ENCODE results near the gene CDPF1.
"Not testable (repeated sequence)": the region's sequence is repeated elsewhere in the genome, so short reads cannot be mapped to it uniquely, and the experiment has no call there.

The CDPF1 gene

DNA sequence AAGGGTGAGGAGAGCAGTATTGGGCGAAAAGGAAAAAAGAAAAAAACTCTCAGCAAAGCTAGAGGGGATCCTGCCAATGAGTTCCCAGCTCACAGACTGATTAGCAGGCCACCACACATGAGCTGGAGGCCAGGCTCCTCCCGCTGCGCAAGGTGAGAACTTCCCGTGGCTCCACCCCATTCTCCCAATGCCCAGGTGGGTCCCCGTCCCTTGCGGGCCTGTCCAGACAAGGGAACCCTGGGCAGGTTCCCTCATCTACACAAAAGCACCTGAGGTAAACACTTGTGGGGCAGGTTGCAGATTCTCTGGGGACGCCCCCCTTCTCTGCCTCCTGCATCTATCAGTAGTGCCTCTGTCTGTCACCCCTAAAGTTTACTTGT is 46.5 kb downstream of the CDPF1 start:
- TF ChIP-seq, protein P1, sequence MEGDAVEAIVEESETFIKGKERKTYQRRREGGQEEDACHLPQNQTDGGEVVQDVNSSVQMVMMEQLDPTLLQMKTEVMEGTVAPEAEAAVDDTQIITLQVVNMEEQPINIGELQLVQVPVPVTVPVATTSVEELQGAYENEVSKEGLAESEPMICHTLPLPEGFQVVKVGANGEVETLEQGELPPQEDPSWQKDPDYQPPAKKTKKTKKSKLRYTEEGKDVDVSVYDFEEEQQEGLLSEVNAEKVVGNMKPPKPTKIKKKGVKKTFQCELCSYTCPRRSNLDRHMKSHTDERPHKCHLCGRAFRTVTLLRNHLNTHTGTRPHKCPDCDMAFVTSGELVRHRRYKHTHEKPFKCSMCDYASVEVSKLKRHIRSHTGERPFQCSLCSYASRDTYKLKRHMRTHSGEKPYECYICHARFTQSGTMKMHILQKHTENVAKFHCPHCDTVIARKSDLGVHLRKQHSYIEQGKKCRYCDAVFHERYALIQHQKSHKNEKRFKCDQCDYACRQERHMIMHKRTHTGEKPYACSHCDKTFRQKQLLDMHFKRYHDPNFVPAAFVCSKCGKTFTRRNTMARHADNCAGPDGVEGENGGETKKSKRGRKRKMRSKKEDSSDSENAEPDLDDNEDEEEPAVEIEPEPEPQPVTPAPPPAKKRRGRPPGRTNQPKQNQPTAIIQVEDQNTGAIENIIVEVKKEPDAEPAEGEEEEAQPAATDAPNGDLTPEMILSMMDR (IDR thresholded peaks at IDR 0.05; ENCODE audit: borderline replicate concordance, control extremely low read depth, extremely low read depth, insufficient read depth, missing control alignments) = no peak
- in situ Hi-C loops (cut with MboI; ENCODE audit: low sequenced_read_pairs, unreplicated experiment) = no loop called here
- no peak for DNase-seq (ENCODE audit: low spot score)

DNA sequence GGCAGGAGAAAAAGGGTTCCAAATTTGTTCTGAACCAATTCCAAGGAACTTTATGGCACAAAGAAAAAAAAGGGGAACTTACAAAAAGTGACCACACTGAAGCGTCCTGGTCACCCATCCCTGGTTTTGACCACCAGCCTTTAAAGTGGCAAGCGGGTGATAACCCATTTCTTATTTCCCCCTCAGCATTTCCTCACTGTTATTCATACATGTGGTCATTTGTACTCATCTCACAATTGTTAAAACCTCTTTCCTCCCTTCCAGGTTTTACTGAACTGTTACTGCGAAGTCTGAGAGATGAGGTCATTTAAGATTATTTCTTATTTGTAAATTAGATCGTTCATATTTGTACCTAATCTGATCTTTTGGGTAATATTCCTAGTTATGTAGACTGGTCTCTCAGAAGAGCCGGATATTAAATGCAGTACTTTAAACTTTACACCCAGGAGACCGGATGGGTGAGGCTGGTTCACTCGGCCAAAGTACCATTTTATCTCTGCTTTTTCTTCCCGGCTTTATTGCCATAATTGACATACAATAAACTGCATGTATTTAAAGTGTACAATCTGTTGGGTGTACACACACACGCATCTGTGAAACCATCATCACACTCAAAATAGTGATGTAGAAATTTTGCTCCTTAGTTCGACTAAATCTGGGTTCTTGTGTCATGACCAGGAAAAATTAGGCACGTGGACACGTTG is 47.0 kb downstream of the CDPF1 start:
- TF ChIP-seq, protein P1 (IDR thresholded peaks at IDR 0.05; ENCODE audit: borderline replicate concordance, control extremely low read depth, extremely low read depth, insufficient read depth, missing control alignments) = no peak
- in situ Hi-C loops (cut with MboI; ENCODE audit: low sequenced_read_pairs, unreplicated experiment) = no loop called here
- no peak for DNase-seq (ENCODE audit: low spot score)

DNA sequence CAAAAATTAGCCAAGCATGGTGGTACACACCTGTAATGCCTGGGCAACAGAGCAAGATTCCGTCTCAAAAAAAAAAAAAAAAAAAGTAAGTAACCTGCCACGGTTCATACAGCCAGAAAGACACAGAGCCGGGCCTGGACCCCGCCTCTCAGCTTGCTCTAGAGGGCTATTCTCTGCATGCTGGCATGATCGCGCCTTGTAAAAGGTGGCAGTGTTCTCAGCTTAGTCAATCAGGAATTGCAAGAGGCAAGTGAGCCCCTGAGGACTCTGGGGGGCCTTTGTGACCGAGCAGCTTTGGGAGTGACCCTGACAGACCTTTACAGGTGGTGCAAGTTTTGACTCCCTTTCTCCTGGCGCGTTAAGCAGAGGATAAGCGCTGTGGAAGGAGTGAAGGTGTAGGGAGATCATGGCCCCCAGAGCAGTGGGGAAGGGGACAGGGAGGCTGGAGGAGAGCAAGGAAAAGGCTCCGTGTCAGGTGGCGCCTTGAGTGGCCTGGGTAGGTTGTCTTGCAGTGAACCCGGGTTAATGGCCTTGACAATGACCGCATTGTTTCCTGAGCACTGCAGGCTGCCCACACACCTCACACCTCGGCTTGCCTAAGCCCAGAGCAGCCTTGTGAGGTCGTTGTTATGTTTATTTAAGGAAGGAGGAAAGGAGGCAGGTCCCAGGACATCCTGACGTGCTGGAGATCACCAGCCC is 48.9 kb downstream of the CDPF1 start:
- TF ChIP-seq, protein P1 (IDR thresholded peaks at IDR 0.05; ENCODE audit: borderline replicate concordance, control extremely low read depth, extremely low read depth, insufficient read depth, missing control alignments) = no peak
- in situ Hi-C loops (cut with MboI; ENCODE audit: low sequenced_read_pairs, unreplicated experiment) = no loop called here
- DNase-seq (ENCODE audit: low spot score) = no peak

DNA sequence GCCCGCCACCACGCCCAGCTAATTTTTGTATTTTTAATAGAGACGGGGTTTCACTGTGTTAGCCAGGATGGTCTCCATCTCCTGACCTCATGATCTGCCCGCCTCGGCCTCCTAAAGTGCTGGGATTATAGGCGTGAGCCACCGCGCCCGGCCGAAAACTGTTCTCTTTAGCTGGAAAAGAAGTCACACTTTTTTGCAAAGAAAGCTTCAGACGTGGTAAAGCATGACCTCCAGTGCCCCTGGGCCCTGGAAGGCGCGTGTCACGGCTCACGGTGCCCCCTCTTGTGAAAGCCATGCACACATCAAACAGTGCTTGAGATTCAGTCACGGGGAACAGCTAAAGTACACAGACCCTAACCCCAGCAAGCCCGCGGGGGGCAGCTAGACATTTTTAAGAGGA is 51.3 kb downstream of the CDPF1 start:
- in situ Hi-C loops (cut with MboI; ENCODE audit: low sequenced_read_pairs, unreplicated experiment); DNase-seq (ENCODE audit: low spot score): not testable (repeated sequence)

DNA sequence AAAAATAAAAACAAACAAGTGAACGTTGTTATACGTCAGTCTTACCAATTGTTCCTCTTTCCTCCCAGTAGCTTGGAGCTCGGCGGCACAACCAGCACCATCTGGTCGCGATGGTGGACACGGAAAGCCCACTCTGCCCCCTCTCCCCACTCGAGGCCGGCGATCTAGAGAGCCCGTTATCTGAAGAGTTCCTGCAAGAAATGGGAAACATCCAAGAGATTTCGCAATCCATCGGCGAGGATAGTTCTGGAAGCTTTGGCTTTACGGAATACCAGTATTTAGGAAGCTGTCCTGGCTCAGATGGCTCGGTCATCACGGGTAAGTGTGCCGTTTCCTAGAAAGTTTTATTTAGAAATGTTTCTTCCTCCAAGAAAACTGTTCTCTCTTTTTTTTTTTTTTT is 51.8 kb downstream of the CDPF1 start:
- no peak for DNase-seq (ENCODE audit: low spot score)
- in situ Hi-C loops (cut with MboI; ENCODE audit: low sequenced_read_pairs, unreplicated experiment) = no loop called here
- TF ChIP-seq, protein P1 (IDR thresholded peaks at IDR 0.05; ENCODE audit: borderline replicate concordance, control extremely low read depth, extremely low read depth, insufficient read depth, missing control alignments) = no peak

DNA sequence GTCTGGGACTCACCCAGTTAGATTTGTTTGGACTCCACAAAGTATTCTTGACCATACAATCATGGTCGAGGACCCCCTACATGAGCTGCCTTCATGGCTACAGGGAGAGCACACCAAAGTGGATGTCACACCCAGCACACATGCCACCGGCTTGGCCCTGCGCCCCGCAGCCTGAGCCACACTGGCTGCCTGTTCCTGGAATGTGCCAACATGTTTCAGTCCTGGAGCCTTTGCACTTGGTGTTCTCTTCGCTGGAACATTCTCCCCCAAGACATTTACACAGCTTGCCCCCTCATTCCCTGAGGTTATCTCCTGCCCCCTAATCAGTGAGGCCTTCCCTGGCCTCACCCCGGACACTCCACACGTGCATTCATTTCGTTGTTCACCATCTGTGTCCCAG is 53.8 kb downstream of the CDPF1 start:
- DNase-seq (ENCODE audit: low spot score) = no peak
- TF ChIP-seq, protein P1 (IDR thresholded peaks at IDR 0.05; ENCODE audit: borderline replicate concordance, control extremely low read depth, extremely low read depth, insufficient read depth, missing control alignments) = no peak
- in situ Hi-C loops (cut with MboI; ENCODE audit: low sequenced_read_pairs, unreplicated experiment) = no loop called here

DNA sequence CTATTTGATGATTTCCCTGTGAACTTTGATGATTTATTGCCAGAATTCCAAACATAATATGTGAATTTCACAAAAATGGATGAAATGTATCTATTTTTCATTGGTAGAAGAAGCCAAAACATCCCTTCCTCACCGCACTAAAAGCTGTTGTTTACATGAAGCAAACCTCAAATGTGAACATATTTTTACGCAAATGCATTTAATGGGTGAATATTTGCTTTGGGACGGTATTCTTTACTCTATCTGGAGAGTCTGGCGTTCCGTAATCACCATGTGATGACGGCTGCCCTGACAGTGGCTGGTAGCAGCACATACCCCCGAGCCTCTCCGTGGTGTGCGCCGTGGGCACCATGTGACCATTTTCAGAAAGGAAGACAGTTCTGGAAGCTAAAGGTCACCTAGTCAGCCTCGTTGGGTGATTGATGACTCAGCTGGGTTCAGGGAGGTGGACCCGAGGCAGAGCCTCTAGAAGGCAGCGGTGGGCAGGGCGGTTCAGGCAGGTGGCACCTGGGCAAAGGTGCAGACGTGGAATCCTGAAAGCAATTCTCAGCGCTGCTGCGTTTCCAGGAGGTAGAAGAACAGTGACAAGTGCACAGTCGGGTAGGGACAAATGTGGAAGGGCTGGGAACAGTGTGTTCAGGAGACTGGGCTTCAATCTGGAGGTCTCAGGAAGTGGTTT is 54.5 kb downstream of the CDPF1 start:
- TF ChIP-seq, protein P1 (IDR thresholded peaks at IDR 0.05; ENCODE audit: borderline replicate concordance, control extremely low read depth, extremely low read depth, insufficient read depth, missing control alignments) = no peak
- no peak for DNase-seq (ENCODE audit: low spot score)
- in situ Hi-C loops (cut with MboI; ENCODE audit: low sequenced_read_pairs, unreplicated experiment) = no loop called here

All from GM13976 (cell line).